ENCODE measurements around the gene SLC22A5. TPM values are rescaled to one million over a fixed set of nuclear protein-coding genes. Genes with fewer than 3 reads are reported as not detected.
A peak's percentile ranks its signal among the peaks of the same experiment; 100 is the strongest.
"Not testable (repeated sequence)": the region's sequence is repeated elsewhere in the genome, so short reads cannot be mapped to it uniquely, and the experiment has no call there.

Gene SLC22A5
- total RNA-seq, 2 experiments from 2014 or later: 2.7 to 3.3 TPM

- DNase-seq: peak; percentile 58
- peaks cover 60% of the 10 kb centered on the region for H3K4me1 Mint-ChIP-seq
- H3K4me3 Mint-ChIP-seq: peak overlapping the region; percentile 95
These were observed 41.9 kb downstream of the SLC22A5 start for GRCh38 chr5:132411304-132412013.

GRCh38 chr5:132413567-132413966, 44.1 kb downstream of the SLC22A5 start:
- Mint-ChIP-seq H3K9me3 (no peaks in the 10 kb centered on the region), H3K4me1 (peaks cover 64% of the 10 kb centered on the region), H3K4me3 (peak overlapping the region; percentile 95), H3K36me3 (ENCODE audit: low read depth) (peaks cover 54% of the 10 kb centered on the region), H3K27me3 (no peaks in the 10 kb centered on the region), H3K27ac (peak overlapping the region; percentile 99)
- no peak for DNase-seq
- ChIA-PET POLR2A (interaction anchor here (0.6 to 6.2 kb wide), 8 partner anchors 13 to 82 kb away, joined by 3 to 123 read pairs (median 20); partner anchors contain the start of gene IRF1), CTCF (interaction anchor here (2.1 to 4.9 kb wide), 4 partner anchors 10 to 77 kb away, joined by 8 to 38 read pairs (median 12); partner anchors contain the start of gene IRF1)

More at GRCh38 chr5:132411304-132412013, 41.9 kb downstream of the SLC22A5 start:
- ChIA-PET POLR2A (interaction anchor here (0.6 to 8.2 kb wide), 21 partner anchors 9 to 454 kb away, joined by 3 to 399 read pairs (median 7); partner anchors contain the start of genes IRF1, RAD50 and SEPTIN8), CTCF (interaction anchor here (0.6 to 3.9 kb wide), 23 partner anchors 9 to 644 kb away, joined by 3 to 47 read pairs (median 4); partner anchors contain the start of gene IRF1)
- Mint-ChIP-seq H3K27me3 (no peaks in the 10 kb centered on the region), H3K9me3 (peaks cover 2% of the 10 kb centered on the region), H3K36me3 (ENCODE audit: low read depth) (peaks cover 53% of the 10 kb centered on the region), H3K27ac (peak overlapping the region; percentile 99)

GRCh38 chr5:132414634-132415378, 45.3 kb downstream of the SLC22A5 start:
- Mint-ChIP-seq H3K36me3 (ENCODE audit: low read depth) (peaks cover 60% of the 10 kb centered on the region), H3K27me3 (no peaks in the 10 kb centered on the region), H3K9me3 (no peaks in the 10 kb centered on the region), H3K27ac (peak overlapping the region; percentile 99), H3K4me3 (peak overlapping the region; percentile 48), H3K4me1 (peaks cover 65% of the 10 kb centered on the region)
- DNase-seq: no peak
- ChIA-PET CTCF (interaction anchor here (0.6 to 4.9 kb wide), 12 partner anchors 9 to 86 kb away, joined by 3 to 38 read pairs (median 6); partner anchors contain the start of gene IRF1), POLR2A (interaction anchor here (0.8 to 6.2 kb wide), 12 partner anchors 9 to 86 kb away, joined by 3 to 123 read pairs (median 11); partner anchors contain the start of gene IRF1)

GRCh38 chr5:132415516-132415915, 46.0 kb downstream of the SLC22A5 start:
- not testable (repeated sequence) for DNase-seq, H3K27me3 Mint-ChIP-seq, H3K9me3 Mint-ChIP-seq, H3K4me3 Mint-ChIP-seq, H3K27ac Mint-ChIP-seq
- H3K4me1 Mint-ChIP-seq: peaks cover 72% of the 10 kb centered on the region
- ChIA-PET POLR2A (interaction anchor here (1.1 to 6.2 kb wide), 10 partner anchors 8 to 80 kb away, joined by 3 to 123 read pairs (median 16); partner anchors contain the start of gene IRF1), CTCF (interaction anchor here (1.0 to 4.9 kb wide), 10 partner anchors 8 to 85 kb away, joined by 3 to 38 read pairs (median 8); partner anchors contain the start of gene IRF1)
- peaks cover 67% of the 10 kb centered on the region for H3K36me3 Mint-ChIP-seq (ENCODE audit: low read depth)

- Mint-ChIP-seq H3K4me3 (no peak overlapping the region), H3K27ac (no peak overlapping the region), H3K4me1 (peaks cover 81% of the 10 kb centered on the region), H3K36me3 (ENCODE audit: low read depth) (peaks cover 72% of the 10 kb centered on the region), H3K27me3 (no peaks in the 10 kb centered on the region), H3K9me3 (no peaks in the 10 kb centered on the region)
- no peak for DNase-seq
- CTCF ChIA-PET: interaction anchor here (1.1 to 4.9 kb wide), 6 partner anchors 10 to 80 kb away, joined by 3 to 38 read pairs (median 5); partner anchors contain the start of gene IRF1
- POLR2A ChIA-PET: interaction anchor here (0.6 to 6.2 kb wide), 11 partner anchors 10 to 128 kb away, joined by 3 to 123 read pairs (median 15); partner anchors contain the start of gene IRF1
These were observed 46.9 kb downstream of the SLC22A5 start for GRCh38 chr5:132416306-132417009.

GRCh38 chr5:132417010-132417439, 47.5 kb downstream of the SLC22A5 start:
- Mint-ChIP-seq H3K27me3 (no peaks in the 10 kb centered on the region), H3K4me1 (peaks cover 86% of the 10 kb centered on the region), H3K4me3 (no peak overlapping the region), H3K9me3 (no peaks in the 10 kb centered on the region), H3K27ac (no peak overlapping the region), H3K36me3 (ENCODE audit: low read depth) (peaks cover 69% of the 10 kb centered on the region)
- no peak for DNase-seq
- POLR2A ChIA-PET: interaction anchor here (0.6 to 6.2 kb wide), 8 partner anchors 10 to 127 kb away, joined by 3 to 123 read pairs (median 9); partner anchors contain the start of gene IRF1
- CTCF ChIA-PET: interaction anchor here (0.6 to 4.9 kb wide), 4 partner anchors 9 to 79 kb away, joined by 3 to 38 read pairs (median 4); partner anchors contain the start of gene IRF1

GRCh38 chr5:132417461-132417860, 48.0 kb downstream of the SLC22A5 start:
- ChIA-PET POLR2A (interaction anchor here (0.6 to 6.2 kb wide), 8 partner anchors 9 to 127 kb away, joined by 3 to 123 read pairs (median 9); partner anchors contain the start of gene IRF1), CTCF (interaction anchor here (0.6 to 4.9 kb wide), 5 partner anchors 9 to 79 kb away, joined by 3 to 38 read pairs (median 4); partner anchors contain the start of gene IRF1)
- DNase-seq: no peak
- H3K27me3 Mint-ChIP-seq: no peaks in the 10 kb centered on the region
- peaks cover 90% of the 10 kb centered on the region for H3K4me1 Mint-ChIP-seq
- peaks cover 69% of the 10 kb centered on the region for H3K36me3 Mint-ChIP-seq (ENCODE audit: low read depth)
- H3K9me3 Mint-ChIP-seq: no peaks in the 10 kb centered on the region
- H3K27ac Mint-ChIP-seq: peak overlapping the region; percentile 27
- no peak overlapping the region for H3K4me3 Mint-ChIP-seq

GRCh38 chr5:132417889-132418485, 48.5 kb downstream of the SLC22A5 start:
- peak overlapping the region; percentile 44 for H3K27ac Mint-ChIP-seq
- ChIA-PET POLR2A (interaction anchor here (0.7 to 6.2 kb wide), 6 partner anchors 9 to 78 kb away, joined by 3 to 123 read pairs (median 12); partner anchors contain the start of gene IRF1), CTCF (interaction anchor here (0.6 to 4.9 kb wide), 4 partner anchors 8 to 79 kb away, joined by 3 to 38 read pairs (median 4); no protein-coding TSS in a partner anchor)
- H3K27me3 Mint-ChIP-seq: no peaks in the 10 kb centered on the region
- no peaks in the 10 kb centered on the region for H3K9me3 Mint-ChIP-seq
- H3K36me3 Mint-ChIP-seq (ENCODE audit: low read depth): peaks cover 73% of the 10 kb centered on the region
- peaks cover 94% of the 10 kb centered on the region for H3K4me1 Mint-ChIP-seq
- no peak for DNase-seq
- no peak overlapping the region for H3K4me3 Mint-ChIP-seq

GRCh38 chr5:132418881-132419280, 49.4 kb downstream of the SLC22A5 start:
- Mint-ChIP-seq H3K9me3 (no peaks in the 10 kb centered on the region), H3K36me3 (ENCODE audit: low read depth) (peaks cover 70% of the 10 kb centered on the region), H3K4me1 (peaks cover 93% of the 10 kb centered on the region), H3K27ac (peak overlapping the region; percentile 91), H3K27me3 (no peaks in the 10 kb centered on the region), H3K4me3 (no peak overlapping the region)
- POLR2A ChIA-PET: interaction anchor here (3.1 to 6.2 kb wide), 4 partner anchors 38 to 77 kb away, joined by 12 to 123 read pairs (median 54); partner anchors contain the start of gene IRF1
- CTCF ChIA-PET: interaction anchor here (1.0 to 1.5 kb wide), 3 partner anchors 40 to 78 kb away, joined by 3 to 4 read pairs (median 3); no protein-coding TSS in a partner anchor
- DNase-seq: no peak

GRCh38 chr5:132419502-132420468, 50.3 kb downstream of the SLC22A5 start:
- Mint-ChIP-seq H3K36me3 (ENCODE audit: low read depth) (peaks cover 71% of the 10 kb centered on the region), H3K4me3 (peak overlapping the region; percentile 65), H3K9me3 (no peaks in the 10 kb centered on the region), H3K27me3 (no peaks in the 10 kb centered on the region), H3K4me1 (peaks cover 95% of the 10 kb centered on the region), H3K27ac (peak overlapping the region; percentile 91)
- CTCF ChIA-PET: interaction anchor here (0.6 to 1.5 kb wide), 22 partner anchors 8 to 81 kb away, joined by 3 to 42 read pairs (median 4); partner anchors contain the start of gene IRF1
- peak; percentile 72 for DNase-seq
- POLR2A ChIA-PET: interaction anchor here (0.9 to 14.2 kb wide), 10 partner anchors 8 to 76 kb away, joined by 3 to 1155 read pairs (median 18); partner anchors contain the start of gene IRF1
